Upper lobe of left lung (tissue), 6 donors: ENCODE data around the gene GRM5. TPM values are rescaled to one million over a fixed set of nuclear protein-coding genes. Genes with fewer than 3 reads are reported as not detected.

Source experiments
- ATAC-seq, 2 donors: fragments of 200-7000 bp; cut with Tn5 transposase; one replicate each; pipeline ENCODE4 v1.9.1; 2022; ENCODE audit warnings: mild to moderate bottlenecking in 2 of 2, moderate library complexity in 2 of 2; ENCODE audit not compliant: low FRiP score in 2 of 2
- DNase-seq, 2 donors: peaks; one replicate each; pipeline ENCODE4 v3.0.0-alpha.2; 2019 to 2020
- H3K27ac ChIP-seq, 4 donors: fragments of 200-600 bp; sonication (generic); one replicate each; pipeline ENCODE4 v1.5.1; 2016 to 2019
- H3K27me3 ChIP-seq, 4 donors: fragments of 200-600 bp; sonication (generic); one replicate each; pipeline ENCODE4 v1.5.1; 2017 to 2019
- H3K36me3 ChIP-seq, 4 donors: fragments of 200-600 bp; sonication (generic); one replicate each; pipeline ENCODE4 v1.5.1; 2016 to 2019
- H3K4me1 ChIP-seq, 4 donors: fragments of 200-600 bp; sonication (generic); one replicate each; pipeline ENCODE4 v1.5.1; 2018 to 2019
- H3K4me3 ChIP-seq, 4 donors: fragments of 200-600 bp; sonication (generic); one replicate each; pipeline ENCODE4 v1.5.1; 2017 to 2019; ENCODE audit warnings: mild to moderate bottlenecking in 2 of 4, moderate library complexity in 1 of 4
- H3K9me3 ChIP-seq, 4 donors: fragments of 200-600 bp; sonication (generic); one replicate each; pipeline ENCODE4 v1.5.1; 2018 to 2019
- EP300 ChIP-seq, 4 donors: sonication (generic); formaldehyde crosslinking; IDR thresholded peaks; one replicate each; pipeline ENCODE4 v1.5.1; 2017; ENCODE audit warnings: antibody characterized with exemption in 4 of 4, control low read depth in 2 of 4
- POLR2A ChIP-seq, 4 donors: fragments of 450-650 bp; IDR thresholded peaks; one replicate each; pipeline ENCODE4 v1.5.1; 2016 to 2017; ENCODE audit warnings: antibody characterized with exemption in 4 of 4, mild to moderate bottlenecking in 2 of 4
- POLR2AphosphoS5 ChIP-seq, 2 donors: sonication (generic); formaldehyde crosslinking; IDR thresholded peaks; one replicate each; pipeline ENCODE4 v1.5.1; 2017; ENCODE audit warnings: antibody characterized with exemption in 2 of 2
- WGBS, 2 donors: methylation state at CpG; one replicate each; pipeline ENCODE4 v1.1.5; 2017 to 2018; 5-methylcytosine and 5-hydroxymethylcytosine counted together
- total RNA-seq, 6 donors: library from RNA; depleted of rRNA in 4 of 6; stranded (reverse); fragments of >200 nt in 4 of 6; gene quantifications; one replicate each; pipeline versions ENCODE4 v1.1.0 to v1.2.1, GENCODE V29; 2016 to 2021
- TF ChIP-seq, protein P1 (sequence below), 6 experiments: fragments of 450-650 bp in 4 of 6; fragments of 200-600 bp in 2 of 6; sonication (generic) in 2 of 6; IDR thresholded peaks; one replicate each; pipeline ENCODE4 v1.5.1; 2016 to 2019; ENCODE audit warnings: antibody characterized with exemption in 6 of 6
- donor health status: DM: no; HTN: no; CAD: no; lungs with moderate emphysema.
- donor health status: DM: no; HTN: yes; CAD: no; lungs with severe emphysema.

Gene GRM5
- total RNA-seq, 6 donors from 2014 or later, result 0.30 to 4.2 (median 0.32) TPM; not detected in 2

DNA sequence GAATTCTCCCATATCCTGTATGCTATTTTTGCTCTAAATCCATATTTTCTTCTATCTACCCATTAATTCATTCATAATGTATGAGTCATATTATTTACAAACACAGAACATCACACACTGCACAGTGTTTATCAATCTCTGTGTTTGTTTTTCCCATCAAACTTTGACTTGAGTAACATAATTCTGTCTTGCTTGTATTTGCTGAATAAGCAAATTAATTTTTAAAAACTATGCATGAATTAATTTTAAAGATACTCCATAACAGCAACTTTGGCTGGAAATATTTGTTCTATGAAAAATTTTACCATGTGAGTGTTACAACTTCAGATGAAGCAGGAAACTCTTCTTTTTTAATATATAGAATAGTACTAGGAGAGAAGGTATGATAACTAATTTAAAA, 275.6 kb downstream of the GRM5 start:
- no peak for DNase-seq

DNA sequence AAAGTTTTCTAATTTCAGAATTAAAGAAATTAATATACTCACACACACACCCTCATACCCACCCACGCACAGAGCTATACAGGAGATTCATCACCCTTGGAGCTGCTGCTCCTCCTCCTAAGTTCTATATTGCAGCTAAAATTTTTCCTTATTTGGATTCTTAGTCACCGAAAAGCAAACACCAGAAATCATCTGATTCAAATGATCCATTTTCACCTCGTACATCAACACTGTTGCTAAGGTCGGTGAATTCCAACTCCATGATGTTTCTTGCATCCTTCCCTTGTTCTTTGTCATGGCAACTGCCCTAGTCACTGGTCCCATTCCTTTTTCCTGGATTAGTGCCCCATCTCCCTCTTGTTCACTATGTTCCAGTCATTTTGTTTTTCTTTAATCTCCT, 286.2 kb downstream of the GRM5 start:
- Histone ChIP-seq H3K4me1 (no peaks in the 10 kb centered on the region), H3K27me3 (no peaks in the 10 kb centered on the region), H3K9me3 (no peaks in the 10 kb centered on the region), H3K36me3 (no peaks in the 10 kb centered on the region), H3K4me3 (no peak overlapping the region), H3K27ac (no peak overlapping the region)
- TF ChIP-seq POLR2A (IDR thresholded peaks at IDR 0.05), result no peak
- TF ChIP-seq EP300 (IDR thresholded peaks at IDR 0.05), result no peak
- TF ChIP-seq, protein P1, sequence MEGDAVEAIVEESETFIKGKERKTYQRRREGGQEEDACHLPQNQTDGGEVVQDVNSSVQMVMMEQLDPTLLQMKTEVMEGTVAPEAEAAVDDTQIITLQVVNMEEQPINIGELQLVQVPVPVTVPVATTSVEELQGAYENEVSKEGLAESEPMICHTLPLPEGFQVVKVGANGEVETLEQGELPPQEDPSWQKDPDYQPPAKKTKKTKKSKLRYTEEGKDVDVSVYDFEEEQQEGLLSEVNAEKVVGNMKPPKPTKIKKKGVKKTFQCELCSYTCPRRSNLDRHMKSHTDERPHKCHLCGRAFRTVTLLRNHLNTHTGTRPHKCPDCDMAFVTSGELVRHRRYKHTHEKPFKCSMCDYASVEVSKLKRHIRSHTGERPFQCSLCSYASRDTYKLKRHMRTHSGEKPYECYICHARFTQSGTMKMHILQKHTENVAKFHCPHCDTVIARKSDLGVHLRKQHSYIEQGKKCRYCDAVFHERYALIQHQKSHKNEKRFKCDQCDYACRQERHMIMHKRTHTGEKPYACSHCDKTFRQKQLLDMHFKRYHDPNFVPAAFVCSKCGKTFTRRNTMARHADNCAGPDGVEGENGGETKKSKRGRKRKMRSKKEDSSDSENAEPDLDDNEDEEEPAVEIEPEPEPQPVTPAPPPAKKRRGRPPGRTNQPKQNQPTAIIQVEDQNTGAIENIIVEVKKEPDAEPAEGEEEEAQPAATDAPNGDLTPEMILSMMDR (IDR thresholded peaks at IDR 0.05), result no peak
- TF ChIP-seq POLR2AphosphoS5 (IDR thresholded peaks at IDR 0.05), result no peak
- 79 to 83% methylated on average over 4 of the region's 4 CpGs for WGBS, 2 donors
- ATAC-seq (no peak), DNase-seq (no peak)

More for the DNA sequence above, 275.6 kb downstream of the GRM5 start:
- Histone ChIP-seq H3K27ac (no peak overlapping the region), H3K36me3 (no peaks in the 10 kb centered on the region), H3K4me3 (no peak overlapping the region), H3K4me1 (no peaks in the 10 kb centered on the region), H3K9me3 (no peaks in the 10 kb centered on the region), H3K27me3 (no peaks in the 10 kb centered on the region)
- TF ChIP-seq, protein P1 (IDR thresholded peaks at IDR 0.05), result no peak
- no peak for TF ChIP-seq EP300 (IDR thresholded peaks at IDR 0.05)
- TF ChIP-seq POLR2AphosphoS5 (IDR thresholded peaks at IDR 0.05), result no peak
- TF ChIP-seq POLR2A (IDR thresholded peaks at IDR 0.05), result no peak
- ATAC-seq, result no peak

DNA sequence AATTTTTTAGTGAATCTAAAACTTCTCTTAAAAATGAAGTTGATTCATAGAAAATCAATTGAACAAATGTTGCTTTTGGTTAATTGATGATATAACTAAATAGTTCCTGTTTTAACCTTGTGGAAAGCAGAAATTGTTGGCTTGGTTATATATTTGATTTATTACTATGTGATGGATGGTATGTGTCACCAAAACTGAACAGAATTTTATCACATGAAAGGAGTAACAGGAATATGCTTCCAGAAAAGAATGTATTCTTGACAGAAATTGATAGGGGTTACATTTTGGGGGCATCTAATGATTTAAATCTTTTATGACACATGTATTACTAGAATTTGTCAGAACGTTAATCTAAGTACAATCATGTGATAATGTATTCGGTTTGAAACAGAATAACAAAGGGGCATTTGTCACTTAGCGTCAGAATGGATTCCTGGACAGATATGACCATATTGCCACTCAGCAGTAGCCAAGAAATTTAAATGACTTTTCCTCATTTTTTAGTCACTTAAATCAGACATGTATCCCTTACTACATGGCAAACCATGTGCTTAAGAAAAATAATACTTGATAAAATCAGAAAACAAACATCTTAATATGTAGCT, 295.2 kb downstream of the GRM5 start:
- WGBS, 2 donors, result 52 to 61% methylated on average over 3 of the region's 3 CpGs
- Histone ChIP-seq H3K36me3 (no peaks in the 10 kb centered on the region), H3K4me1 (no peaks in the 10 kb centered on the region), H3K4me3 (no peak overlapping the region), H3K27ac (no peak overlapping the region), H3K27me3 (no peaks in the 10 kb centered on the region), H3K9me3 (no peaks in the 10 kb centered on the region)
- TF ChIP-seq, protein P1 (IDR thresholded peaks at IDR 0.05), result no peak
- TF ChIP-seq POLR2A (IDR thresholded peaks at IDR 0.05), result no peak
- TF ChIP-seq POLR2AphosphoS5 (IDR thresholded peaks at IDR 0.05), result no peak
- ATAC-seq (no peak), DNase-seq (no peak)

DNA sequence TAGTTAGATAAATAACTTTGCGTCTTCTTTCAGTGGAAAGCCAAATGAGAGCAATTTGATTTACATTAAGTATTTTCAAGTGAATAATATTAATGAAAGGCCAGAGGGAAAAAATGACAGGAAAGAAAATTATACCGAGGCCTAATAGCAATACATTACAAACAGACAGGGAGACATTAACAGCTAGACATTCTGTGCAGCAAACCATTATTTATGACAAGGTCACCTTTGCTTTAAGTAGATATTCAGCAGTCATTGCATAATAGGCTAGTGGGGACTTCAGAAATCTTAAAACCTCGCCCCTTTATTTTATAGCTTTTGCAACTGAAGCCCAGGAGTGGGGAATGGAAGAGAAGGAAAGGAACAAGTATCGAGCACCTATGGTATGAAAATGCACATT, 321.6 kb downstream of the GRM5 start:
- H3K4me1 ChIP-seq, result no peaks in the 10 kb centered on the region
- no peak overlapping the region for H3K4me3 ChIP-seq
- H3K9me3 ChIP-seq, result peaks cover 0 to 5% (median 0%) of the 10 kb centered on the region in 4 donors
- H3K27me3 ChIP-seq, result no peaks in the 10 kb centered on the region
- H3K27ac ChIP-seq, result no peak overlapping the region
- DNase-seq (no peak), ATAC-seq (no peak)
- TF ChIP-seq POLR2AphosphoS5 (IDR thresholded peaks at IDR 0.05) (no peak), POLR2A (IDR thresholded peaks at IDR 0.05) (no peak), EP300 (IDR thresholded peaks at IDR 0.05) (no peak)
- TF ChIP-seq, protein P1 (IDR thresholded peaks at IDR 0.05), result no peak
- 89% methylated on average over 4 of the region's 4 CpGs for WGBS, 2 donors
- H3K36me3 ChIP-seq, result no peaks in the 10 kb centered on the region

DNA sequence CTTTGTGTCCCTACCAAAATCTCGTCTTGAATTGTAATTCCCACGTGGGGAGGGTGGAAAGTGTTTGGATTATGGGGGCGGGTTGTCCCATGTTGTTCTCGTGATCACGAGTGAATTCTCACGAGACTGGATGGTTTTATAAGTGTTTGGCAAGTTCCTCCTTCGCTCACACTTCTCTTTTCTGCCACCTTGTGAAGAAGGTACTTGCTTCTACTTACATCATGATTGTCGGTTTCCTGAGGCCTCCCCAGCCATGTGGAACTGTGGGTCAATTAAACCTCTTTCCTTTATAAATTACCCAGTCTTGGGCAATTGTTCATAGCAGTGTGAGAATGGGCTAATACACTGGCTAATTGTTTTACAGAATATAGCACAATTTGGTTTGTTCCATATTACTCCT, 326.3 kb downstream of the GRM5 start:
- no peak for ATAC-seq
- H3K27ac ChIP-seq, result no peak overlapping the region
- no peaks in the 10 kb centered on the region for H3K36me3 ChIP-seq
- H3K4me1 ChIP-seq, result no peaks in the 10 kb centered on the region
- DNase-seq, result no peak
- WGBS, 2 donors, result 74 to 77% methylated on average over 8 of the region's 8 CpGs
- no peaks in the 10 kb centered on the region for H3K9me3 ChIP-seq
- TF ChIP-seq POLR2A (IDR thresholded peaks at IDR 0.05) (no peak), EP300 (IDR thresholded peaks at IDR 0.05) (no peak), POLR2AphosphoS5 (IDR thresholded peaks at IDR 0.05) (no peak)
- TF ChIP-seq, protein P1 (IDR thresholded peaks at IDR 0.05), result no peak
- no peak overlapping the region for H3K4me3 ChIP-seq
- no peaks in the 10 kb centered on the region for H3K27me3 ChIP-seq
